Activated CD8-positive, alpha-beta memory T cell treated with anti-CD3 and anti-CD28 coated beads for 24 hours (primary cell): ENCODE data around the gene SQOR.

ENCODE experiments used
- DNase-seq: peaks from one replicate; pipeline ENCODE4 v3.0.0-alpha.2; 2020

SQOR gene

DNA sequence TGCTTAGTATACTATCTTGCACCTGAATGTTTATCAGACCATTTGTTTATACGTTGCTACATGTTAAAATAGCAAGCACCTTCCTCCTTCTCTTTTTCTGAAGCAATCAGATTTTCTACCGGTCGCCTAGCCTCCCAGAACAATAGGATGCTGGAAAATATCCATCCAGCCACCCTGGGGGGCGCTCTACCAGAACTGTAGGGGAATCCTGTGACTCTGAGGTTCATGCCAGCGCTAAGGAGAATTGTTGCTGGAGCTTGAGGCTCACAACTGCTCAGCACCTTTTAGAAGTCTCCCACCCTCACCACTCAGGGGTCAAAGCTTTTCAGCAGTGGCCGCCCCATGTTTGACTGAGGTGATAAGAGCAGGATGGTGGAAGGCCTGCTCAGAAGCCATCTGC lies 27.5 kb downstream of the SQOR start:
- no peak for DNase-seq

DNA sequence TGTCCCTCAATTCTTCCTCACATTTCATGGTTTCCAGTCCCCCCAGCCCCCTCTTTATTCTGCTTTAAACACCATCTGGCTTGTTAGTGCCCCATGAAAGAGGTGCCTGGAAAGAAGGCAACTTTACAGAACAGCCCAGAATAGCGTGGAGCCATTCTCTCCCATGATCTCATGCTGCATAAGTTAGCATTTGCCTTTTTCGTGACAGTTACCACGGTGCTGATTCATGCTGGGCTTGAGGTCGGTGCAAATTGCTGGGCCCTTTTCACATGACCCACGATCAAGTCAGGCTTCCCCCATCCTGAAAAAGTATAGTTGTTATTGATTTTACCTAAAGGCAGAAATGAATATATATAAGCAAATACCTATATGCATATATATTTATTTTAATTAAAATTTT lies 29.6 kb downstream of the SQOR start:
- no peak for DNase-seq

DNA sequence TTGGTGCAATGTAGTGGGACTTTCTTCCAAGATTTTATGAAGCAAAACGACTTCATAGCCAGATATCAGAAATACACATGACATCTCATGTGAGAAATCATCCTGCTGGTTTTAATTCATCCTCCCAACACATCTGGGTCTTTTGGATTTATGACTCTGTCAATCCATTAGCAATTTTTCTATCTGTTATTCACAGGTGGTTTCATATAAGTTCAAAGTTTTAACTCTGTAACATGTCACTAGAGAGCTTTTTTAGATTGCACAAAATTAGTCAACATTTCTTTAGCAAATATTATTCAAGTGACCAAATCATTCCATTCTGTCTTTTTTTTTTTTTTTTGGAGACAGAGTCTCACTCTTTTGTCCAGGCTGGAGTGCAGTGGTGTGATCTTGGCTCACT lies 30.4 kb downstream of the SQOR start:
- DNase-seq = no peak

GRCh38 chr15:45666119-45666875 lies 31.5 kb downstream of the SQOR start:
- no peak for DNase-seq

- DNase-seq = no peak
Observed at GRCh38 chr15:45667002-45667401, 32.2 kb downstream of the SQOR start.

- DNase-seq = no peak
Observed at GRCh38 chr15:45668386-45668785, 33.6 kb downstream of the SQOR start.

DNA sequence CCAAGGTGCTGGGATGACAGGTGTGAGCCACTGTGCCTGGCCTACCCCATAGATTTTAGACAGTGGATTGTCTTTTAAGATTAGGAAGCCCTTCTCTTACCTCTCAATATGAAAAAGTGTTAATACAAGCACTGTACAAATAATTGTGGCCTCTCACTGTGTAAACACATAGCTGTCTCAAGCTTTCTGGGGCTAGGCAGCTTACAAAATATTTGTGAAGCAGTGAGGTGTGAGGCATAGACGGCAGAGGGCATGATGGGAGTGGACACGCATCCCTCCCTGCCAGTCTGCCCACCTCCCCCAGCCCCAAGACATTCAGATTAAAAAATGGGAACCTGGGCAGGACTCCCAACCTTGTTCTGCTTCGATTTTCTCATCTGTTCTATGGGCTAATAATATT lies 34.6 kb downstream of the SQOR start:
- no peak for DNase-seq

- DNase-seq = no peak
Observed at GRCh38 chr15:45670091-45670490, 35.3 kb downstream of the SQOR start.

GRCh38 chr15:45670511-45670910 lies 35.7 kb downstream of the SQOR start:
- DNase-seq = no peak

- DNase-seq = no peak
Observed at GRCh38 chr15:45674677-45675076, 39.8 kb downstream of the SQOR start.

DNA sequence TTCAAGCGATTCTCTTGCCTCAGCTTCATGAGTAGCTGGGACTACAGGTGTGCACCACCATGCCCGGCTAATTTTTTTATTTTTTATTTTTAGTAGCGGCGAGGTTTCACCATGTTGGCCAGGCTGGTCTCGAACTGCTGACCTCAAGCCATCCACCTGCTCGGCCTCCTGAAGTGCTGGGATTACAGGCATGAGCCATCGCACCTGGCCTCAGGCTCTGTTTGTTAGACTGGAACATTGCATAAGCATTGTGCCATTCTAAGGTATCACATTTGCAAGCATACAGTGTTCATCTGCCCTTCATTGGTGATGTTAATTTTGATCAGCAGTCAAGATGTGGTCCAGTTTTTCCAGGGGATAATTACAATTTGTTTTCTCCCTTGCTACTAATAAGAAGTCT lies 43.0 kb downstream of the SQOR start:
- DNase-seq = no peak

- DNase-seq = no peak
Observed at GRCh38 chr15:45678459-45679178, 43.8 kb downstream of the SQOR start.

GRCh38 chr15:45684533-45684932 lies 49.7 kb downstream of the SQOR start:
- DNase-seq = no peak

DNA sequence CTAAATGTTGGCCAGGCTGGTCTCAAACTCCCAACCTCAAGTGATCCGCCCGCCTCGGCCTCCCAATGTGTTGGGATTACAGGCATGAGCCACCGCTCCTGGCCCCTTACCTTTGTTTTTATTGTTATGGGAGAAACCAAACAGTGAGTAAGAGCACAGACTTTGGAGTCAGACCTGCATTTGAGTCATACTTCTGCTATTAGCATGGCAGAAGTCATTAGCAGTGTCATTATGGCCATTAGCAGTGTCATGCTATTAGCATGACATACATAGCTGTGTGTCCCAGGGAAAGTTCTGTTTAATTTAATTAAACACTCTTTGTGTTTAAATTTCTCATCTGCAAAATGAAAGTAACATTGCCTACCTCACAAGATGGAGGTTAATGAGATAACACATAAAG lies 54.8 kb downstream of the SQOR start:
- DNase-seq = no peak

GRCh38 chr15:45690581-45691260 lies 55.9 kb downstream of the SQOR start:
- no peak for DNase-seq

DNA sequence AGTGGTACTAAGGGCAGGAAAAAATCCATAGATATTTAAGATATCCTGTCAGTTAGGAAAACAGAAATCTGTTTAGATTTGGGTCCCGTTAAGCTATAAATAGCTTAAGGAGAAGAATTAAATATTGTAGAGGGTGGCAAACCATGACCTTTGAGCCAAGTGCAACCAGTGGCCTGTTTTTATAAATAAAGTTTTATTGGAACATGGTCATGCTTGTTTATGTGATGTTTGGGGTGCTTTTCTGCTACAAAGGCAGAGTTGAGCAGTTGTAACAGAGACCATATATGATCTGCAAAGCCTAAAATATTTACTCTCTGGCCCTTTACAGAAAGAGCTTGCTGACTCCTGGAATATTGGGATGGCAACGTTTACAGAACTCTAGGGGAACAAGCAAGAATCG lies 66.3 kb downstream of the SQOR start:
- DNase-seq = no peak

DNA sequence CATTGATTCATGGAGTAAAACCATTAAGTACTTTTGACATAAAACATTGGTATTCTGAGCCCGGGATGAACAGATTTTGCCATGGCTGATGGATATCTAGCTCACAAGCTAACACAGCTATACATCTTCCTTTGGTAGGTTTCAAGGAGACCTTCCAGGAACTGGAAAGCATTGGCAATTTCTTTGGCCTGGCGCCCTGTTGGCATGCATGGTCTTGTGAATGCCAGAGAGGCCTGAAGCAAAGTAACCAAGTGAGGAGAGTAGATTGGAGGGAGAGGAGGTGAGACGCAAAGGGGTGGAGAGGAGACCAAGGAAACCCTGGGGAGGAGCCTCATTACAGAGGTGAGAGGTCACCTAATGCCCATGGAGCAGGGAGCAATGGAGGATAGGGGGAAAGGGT lies 67.2 kb downstream of the SQOR start:
- no peak for DNase-seq

DNA sequence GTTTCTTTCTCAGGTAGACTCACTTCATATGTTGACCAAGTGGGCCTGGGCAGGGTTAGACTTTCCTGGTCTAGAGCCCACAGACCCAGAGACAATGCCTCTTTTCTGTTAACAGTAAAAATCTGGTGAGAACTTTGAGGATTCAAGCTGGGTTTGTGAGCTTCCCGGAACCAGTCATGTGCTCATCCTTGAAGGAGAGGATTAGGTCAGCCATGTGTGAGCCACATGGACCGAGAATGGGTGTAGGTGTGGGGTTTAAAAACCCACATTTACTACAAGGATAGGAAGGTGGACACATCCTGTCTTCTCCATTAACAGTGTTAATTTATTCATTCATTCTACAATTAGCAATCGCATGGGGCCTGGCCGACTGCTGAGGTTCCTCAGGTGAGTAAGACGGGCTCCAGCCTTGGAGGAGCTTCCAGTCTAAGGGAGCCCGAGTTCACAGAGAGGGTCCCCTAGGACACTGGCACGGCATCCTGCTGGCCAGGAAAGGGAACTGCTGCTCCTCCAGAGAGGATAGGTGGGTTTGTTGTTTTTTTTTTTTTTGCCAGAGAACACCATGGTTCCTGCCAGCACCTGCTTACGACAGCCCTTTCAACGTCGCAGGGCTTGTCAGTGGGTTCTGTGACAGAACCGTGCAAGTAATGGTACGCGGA lies 69.0 kb downstream of the SQOR start:
- DNase-seq = no peak

- peak; percentile 59 for DNase-seq
Observed at GRCh38 chr15:45704329-45705249, 69.8 kb downstream of the SQOR start.

GRCh38 chr15:45705510-45706473 lies 71.0 kb downstream of the SQOR start:
- peak; percentile 78 for DNase-seq

DNA sequence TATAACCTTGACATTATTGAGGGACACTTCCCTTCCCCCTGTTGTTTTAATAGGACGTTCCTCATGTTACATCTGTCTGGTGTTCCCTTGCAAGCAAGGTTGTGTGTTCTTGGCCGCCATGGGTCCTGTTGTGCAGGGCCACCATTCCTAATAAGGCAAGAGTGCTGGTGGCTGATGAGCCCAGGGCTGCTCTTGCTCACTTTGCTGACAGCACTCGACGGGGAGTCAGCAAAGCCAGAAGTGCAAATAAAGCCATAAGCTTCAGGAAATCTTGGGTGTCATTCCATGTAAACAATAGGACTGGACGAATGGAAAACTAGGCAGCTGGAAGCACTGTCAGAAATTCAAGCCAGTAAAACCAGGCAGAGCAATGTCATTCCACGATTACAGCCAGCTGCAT lies 75.8 kb downstream of the SQOR start:
- no peak for DNase-seq
